K562 (cell line): ENCODE data around the gene PTGR3. TPM values are rescaled to one million over a fixed set of nuclear protein-coding genes. Genes with fewer than 3 reads are reported as not detected.

Experiments used
- ESRRB ChIP-seq: fragments of 250-450 bp; sonication (Bioruptor Pico); IDR thresholded peaks from 2 replicates; pipeline ENCODE4 v1.5.0; 2020; ENCODE audit warnings: mild to moderate bottlenecking, moderate library complexity, borderline replicate concordance
- polyA plus RNA-seq, 8 experiments: library from polyadenylated mRNA; depleted of rRNA in 4 of 8; stranded (reverse) in 5 of 8; unstranded in 3 of 8; fragments of >200 nt; fragmentation: Nextera tagmentation in 2 of 8; fragmentation: Illumina TruSeq in 1 of 8; extraction: Ambion mirVana in 2 of 8; extraction: Trizol in 1 of 8; gene quantifications; 2 replicates each; pipeline versions ENCODE4 v1.2.1 to v1.2.3, GENCODE V29; 2011 to 2014; ENCODE audit warnings: inconsistent platforms in 1 of 8, missing spikeins in 1 of 8
- total RNA-seq, 7 experiments: library from RNA; depleted of rRNA in 6 of 7; stranded (reverse); fragments of >200 nt in 6 of 7; fragmentation: Illumina TruSeq in 2 of 7; extraction: Trizol in 2 of 7; gene quantifications; 2 replicates each; pipeline versions ENCODE4 v1.2.1 to v1.2.3, GENCODE V29; 2011 to 2021; ENCODE audit warnings: low replicate concordance in 1 of 7

PTGR3 gene
- total and polyA plus RNA-seq, 9 of the 15 experiments (the other 6 are each of a cell fraction or from before 2014, with no cell fraction given): 4.1 to 32.3 (median 15.3) TPM

- TF ChIP-seq ESRRB (CRISPR knock-in tag): no peak
Observed at GRCh38 chr18:75159238-75159518, 49.8 kb downstream of the PTGR3 start (continued).

Other genes with a start within 250 kb of the PTGR3 start
- 4.1 and 4.8 TPM in 2 replicates for gene TSHZ1, start 1.7 kb upstream of the PTGR3 start, total RNA-seq (2014; rRNA removed)
- 2.7 TPM in 2 replicates for gene TSHZ1, start 1.7 kb upstream of the PTGR3 start, total RNA-seq (2014; rRNA removed; fragmentation: Illumina TruSeq; extraction: Trizol)
- gene TSHZ1, start 1.7 kb upstream of the PTGR3 start, total RNA-seq (2015; rRNA removed; fragmentation: Illumina TruSeq; extraction: Trizol): 3.6 TPM in 2 replicates
- 6.3 and 7.2 TPM in 2 replicates for gene TSHZ1, start 1.7 kb upstream of the PTGR3 start, total RNA-seq (2021)
- gene TSHZ1, start 1.7 kb upstream of the PTGR3 start, polyA plus RNA-seq (2011; rRNA removed): 1.5 and 2.5 TPM in 2 replicates
- gene TSHZ1, start 1.7 kb upstream of the PTGR3 start, polyA plus RNA-seq (2014; fragmentation: Illumina TruSeq; extraction: Trizol): 4.5 and 5.3 TPM in 2 replicates
- gene TSHZ1, start 1.7 kb upstream of the PTGR3 start, polyA plus RNA-seq (2014; fragmentation: Nextera tagmentation; extraction: Ambion mirVana): 1 to 10 TPM; 1.1 TPM
- gene TSHZ1, start 1.7 kb upstream of the PTGR3 start, polyA plus RNA-seq (2014; rRNA removed): 2.6 and 2.9 TPM in 2 replicates
- not detected in 2 replicates for gene SMIM21, start 218.6 kb upstream of the PTGR3 start, total RNA-seq (2014; rRNA removed)
- not detected in 2 replicates for gene SMIM21, start 218.6 kb upstream of the PTGR3 start, total RNA-seq (2014; rRNA removed; fragmentation: Illumina TruSeq; extraction: Trizol)
- gene SMIM21, start 218.6 kb upstream of the PTGR3 start, total RNA-seq (2015; rRNA removed; fragmentation: Illumina TruSeq; extraction: Trizol): not detected in 2 replicates
- not detected in 2 replicates for gene SMIM21, start 218.6 kb upstream of the PTGR3 start, total RNA-seq (2021)
- gene SMIM21, start 218.6 kb upstream of the PTGR3 start, polyA plus RNA-seq (2011; rRNA removed): not detected in 2 replicates
- not detected in 2 replicates for gene SMIM21, start 218.6 kb upstream of the PTGR3 start, polyA plus RNA-seq (2014; fragmentation: Illumina TruSeq; extraction: Trizol)
- not detected for gene SMIM21, start 218.6 kb upstream of the PTGR3 start, polyA plus RNA-seq (2014; fragmentation: Nextera tagmentation; extraction: Ambion mirVana)
- not detected in 2 replicates for gene SMIM21, start 218.6 kb upstream of the PTGR3 start, polyA plus RNA-seq (2014; rRNA removed)